Measurements from ENCODE around the gene SLFN12. TPM values are rescaled to one million over a fixed set of nuclear protein-coding genes. Genes with fewer than 3 reads are reported as not detected.
"Not testable (repeated sequence)": the region's sequence is repeated elsewhere in the genome, so short reads cannot be mapped to it uniquely, and the experiment has no call there.

The SLFN12 gene
- total RNA-seq, 1 experiment from 2014 or later: 14.5 TPM

- no peak overlapping the region for H2AFZ ChIP-seq (ENCODE audit: low read length)
Observed at GRCh38 chr17:35416659-35417058, 15.6 kb downstream of the SLFN12 start.

DNA sequence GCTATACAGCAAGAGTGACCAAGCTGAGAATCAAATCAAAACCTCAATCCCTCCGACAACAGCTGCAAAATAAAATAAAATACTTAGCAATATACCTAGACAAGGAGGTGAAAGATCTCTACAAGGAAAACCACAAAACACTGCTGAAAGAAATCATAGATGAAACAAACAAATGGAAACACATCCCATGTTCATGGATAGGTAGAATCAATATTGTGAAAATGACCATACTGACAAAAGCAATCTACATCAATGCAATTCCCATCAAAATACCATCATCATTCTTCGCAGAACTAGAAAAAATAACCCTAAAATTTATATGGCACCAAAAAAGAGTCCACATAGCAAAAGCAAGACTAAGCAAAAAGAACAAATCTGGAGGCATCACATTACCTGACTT lies 17.6 kb downstream of the SLFN12 start:
- H3K23ac ChIP-seq (ENCODE audit: insufficient read length, low read depth, low read length); H2AK5ac ChIP-seq (ENCODE audit: insufficient read length, low read length); H4K5ac ChIP-seq (ENCODE audit: insufficient read length, low read depth, low read length); H3K4me2 ChIP-seq (ENCODE audit: insufficient read depth, insufficient read length, low read length); H3K4me1 Mint-ChIP-seq; H3K27ac Mint-ChIP-seq; H3K79me2 ChIP-seq (ENCODE audit: insufficient read depth, low read length); H3K27me3 Mint-ChIP-seq (ENCODE audit: low read depth); DNase-seq; H2BK20ac ChIP-seq (ENCODE audit: low read depth, low read length, poor library complexity, severe bottlenecking); H3K27me3 ChIP-seq (ENCODE audit: insufficient read depth, low read length); H3K4me1 ChIP-seq (ENCODE audit: insufficient read depth, low read length); H2BK15ac ChIP-seq (ENCODE audit: low read depth, low read length); H3K9ac ChIP-seq (ENCODE audit: extremely low read depth, insufficient read length, low read length); H4K20me1 ChIP-seq (ENCODE audit: control insufficient read depth, insufficient read depth, insufficient read length); H3K79me1 ChIP-seq (ENCODE audit: insufficient read depth, low read depth, low read length, poor library complexity, severe bottlenecking); H2BK12ac ChIP-seq (ENCODE audit: insufficient read length, low read depth, low read length); H3K4ac ChIP-seq (ENCODE audit: low read depth, low read length); H3K23me2 ChIP-seq (ENCODE audit: insufficient read length, low read depth, low read length, poor library complexity, severe bottlenecking); H2AFZ ChIP-seq (ENCODE audit: low read length); H3T11ph ChIP-seq (ENCODE audit: low read length); H2BK5ac ChIP-seq (ENCODE audit: insufficient read length, low read length); H4K8ac ChIP-seq (replicated peaks; ENCODE audit: insufficient read length, low read depth, low read length); H3K18ac ChIP-seq (ENCODE audit: insufficient read length, low read depth, low read length); H3K9me3 Mint-ChIP-seq; H3K56ac ChIP-seq (ENCODE audit: insufficient read length, low read depth, low read length); H3K4me3 Mint-ChIP-seq; H3K27ac ChIP-seq (ENCODE audit: insufficient read length, low read depth, low read length); H3K9me3 ChIP-seq (ENCODE audit: control insufficient read depth, low read depth, low read length); H2BK120ac ChIP-seq (ENCODE audit: low read depth, low read length, poor library complexity, severe bottlenecking); H3K14ac ChIP-seq (ENCODE audit: insufficient read depth, low read length); H4K91ac ChIP-seq (ENCODE audit: insufficient read length, low read depth, low read length): not testable (repeated sequence)
- peaks cover 1 to 29% (median 15%) of the 10 kb centered on the region in 3 experiments; a peak in 3 of 7 replicates for H3K36me3 Mint-ChIP-seq (ENCODE audit: insufficient read depth in 1 of 3, low read depth in 3 of 3)
- WGBS (ENCODE audit: extremely low coverage, insufficient read length, low lambda C conversion rate): no CpG with 5 or more reads among the region's 2 CpGs

More at GRCh38 chr17:35416659-35417058, 15.6 kb downstream of the SLFN12 start:
- no CpG with 5 or more reads among the region's 2 CpGs for WGBS (ENCODE audit: extremely low coverage, insufficient read length, low lambda C conversion rate)
- no peak overlapping the region for H3K56ac ChIP-seq (ENCODE audit: insufficient read length, low read depth, low read length)
- H2BK12ac ChIP-seq (ENCODE audit: insufficient read length, low read depth, low read length): no peak overlapping the region
- no peaks in the 10 kb centered on the region for H4K20me1 ChIP-seq (ENCODE audit: control insufficient read depth, insufficient read depth, insufficient read length)
- no peak overlapping the region for H3K9ac ChIP-seq (ENCODE audit: extremely low read depth, insufficient read length, low read length)
- no peak overlapping the region for H2BK120ac ChIP-seq (ENCODE audit: low read depth, low read length, poor library complexity, severe bottlenecking)
- H2AK5ac ChIP-seq (ENCODE audit: insufficient read length, low read length): no peak overlapping the region
- TF ChIP-seq, protein P1, sequence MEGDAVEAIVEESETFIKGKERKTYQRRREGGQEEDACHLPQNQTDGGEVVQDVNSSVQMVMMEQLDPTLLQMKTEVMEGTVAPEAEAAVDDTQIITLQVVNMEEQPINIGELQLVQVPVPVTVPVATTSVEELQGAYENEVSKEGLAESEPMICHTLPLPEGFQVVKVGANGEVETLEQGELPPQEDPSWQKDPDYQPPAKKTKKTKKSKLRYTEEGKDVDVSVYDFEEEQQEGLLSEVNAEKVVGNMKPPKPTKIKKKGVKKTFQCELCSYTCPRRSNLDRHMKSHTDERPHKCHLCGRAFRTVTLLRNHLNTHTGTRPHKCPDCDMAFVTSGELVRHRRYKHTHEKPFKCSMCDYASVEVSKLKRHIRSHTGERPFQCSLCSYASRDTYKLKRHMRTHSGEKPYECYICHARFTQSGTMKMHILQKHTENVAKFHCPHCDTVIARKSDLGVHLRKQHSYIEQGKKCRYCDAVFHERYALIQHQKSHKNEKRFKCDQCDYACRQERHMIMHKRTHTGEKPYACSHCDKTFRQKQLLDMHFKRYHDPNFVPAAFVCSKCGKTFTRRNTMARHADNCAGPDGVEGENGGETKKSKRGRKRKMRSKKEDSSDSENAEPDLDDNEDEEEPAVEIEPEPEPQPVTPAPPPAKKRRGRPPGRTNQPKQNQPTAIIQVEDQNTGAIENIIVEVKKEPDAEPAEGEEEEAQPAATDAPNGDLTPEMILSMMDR (conservative IDR thresholded peaks at IDR 0.05): no peak
- no peak overlapping the region for H3K27ac ChIP-seq (ENCODE audit: insufficient read length, low read depth, low read length)
- no peak overlapping the region for H3K18ac ChIP-seq (ENCODE audit: insufficient read length, low read depth, low read length)
- H3K14ac ChIP-seq (ENCODE audit: insufficient read depth, low read length): no peak overlapping the region
- H2BK20ac ChIP-seq (ENCODE audit: low read depth, low read length, poor library complexity, severe bottlenecking): no peak overlapping the region
- Mint-ChIP-seq H3K27ac (no peak overlapping the region), H3K27me3 (ENCODE audit: low read depth) (no peaks in the 10 kb centered on the region), H3K9me3 (peaks cover 2 to 7% of the 10 kb centered on the region in 2 experiments; a peak in 2 of 5 replicates), H3K4me1 (no peaks in the 10 kb centered on the region), H3K4me3 (no peak overlapping the region), H3K36me3 (ENCODE audit: insufficient read depth in 1 of 3, low read depth in 3 of 3) (peaks cover 1 to 32% (median 15%) of the 10 kb centered on the region in 3 experiments; a peak in 3 of 7 replicates)
- no peak overlapping the region for H4K5ac ChIP-seq (ENCODE audit: insufficient read length, low read depth, low read length)
- H3K9me3 ChIP-seq (ENCODE audit: control insufficient read depth, low read depth, low read length): no peaks in the 10 kb centered on the region
- no peaks in the 10 kb centered on the region for H3K4me1 ChIP-seq (ENCODE audit: insufficient read depth, low read length)
- DNase-seq: no peak
- no peaks in the 10 kb centered on the region for H3K27me3 ChIP-seq (ENCODE audit: insufficient read depth, low read length)
- no peak overlapping the region for H4K91ac ChIP-seq (ENCODE audit: insufficient read length, low read depth, low read length)
- 0 out of 2 replicates have a peak, but pooled peaks cover 2% of the 10 kb centered on the region for H3K79me2 ChIP-seq (ENCODE audit: insufficient read depth, low read length)
- H3K4me2 ChIP-seq (ENCODE audit: insufficient read depth, insufficient read length, low read length): no peak overlapping the region
- no peak overlapping the region for H2BK15ac ChIP-seq (ENCODE audit: low read depth, low read length)
- no peak overlapping the region for H3K4ac ChIP-seq (ENCODE audit: low read depth, low read length)
- H3K79me1 ChIP-seq (ENCODE audit: insufficient read depth, low read depth, low read length, poor library complexity, severe bottlenecking): no peaks in the 10 kb centered on the region
- H3K23ac ChIP-seq (ENCODE audit: insufficient read length, low read depth, low read length): no peak overlapping the region
- no peak overlapping the region for H2BK5ac ChIP-seq (ENCODE audit: insufficient read length, low read length)
- H4K8ac ChIP-seq (replicated peaks; ENCODE audit: insufficient read length, low read depth, low read length): no peak overlapping the region
- no peak overlapping the region for H3T11ph ChIP-seq (ENCODE audit: low read length)
- H3K23me2 ChIP-seq (ENCODE audit: insufficient read length, low read depth, low read length, poor library complexity, severe bottlenecking): no peaks in the 10 kb centered on the region

Measured in H9 (cell line).